Immature natural killer cell (primary cell): ENCODE results near the gene FAM236D. TPM values are rescaled to one million over a fixed set of nuclear protein-coding genes. Genes with fewer than 3 reads are reported as not detected.

Experiments
- polyA plus RNA-seq, 3 donors: library from polyadenylated mRNA; unstranded; fragments of 300-500 nt; fragmentation: Illumina TruSeq; gene quantifications; one replicate each; pipeline ENCODE4 v1.2.3, GENCODE V29; 2021

The FAM236D gene
- polyA plus RNA-seq, 3 donors from 2014 or later, result not detected

Other genes starting within 250 kb of the FAM236D start
- gene HDAC8, start 235.4 kb downstream of the FAM236D start, polyA plus RNA-seq, result 10 to 100 TPM; 13.8 to 39.6 (median 20.9) TPM
- not detected for gene PHKA1, start 93.9 kb downstream of the FAM236D start, polyA plus RNA-seq
- gene DMRTC1B, start 31.3 kb downstream of the FAM236D start, polyA plus RNA-seq, result not detected
- not detected for gene FAM236B, start 25.6 kb downstream of the FAM236D start, polyA plus RNA-seq
- not detected for gene FAM236C, start 104.4 kb upstream of the FAM236D start, polyA plus RNA-seq
- not detected for gene FAM236A, start 130.0 kb upstream of the FAM236D start, polyA plus RNA-seq
- under 1 TPM in 1 of 3 donors, not detected in 2; 0.82 TPM for gene DMRTC1, start 135.6 kb upstream of the FAM236D start, polyA plus RNA-seq
- gene PABPC1L2B, start 194.7 kb upstream of the FAM236D start, polyA plus RNA-seq, result not detected